Lower lobe of right lung (tissue), 2 donors: ENCODE measurements around the gene ATXN1. TPM values are rescaled to one million over a fixed set of nuclear protein-coding genes. Genes with fewer than 3 reads are reported as not detected.
"Not testable (repeated sequence)": the region's sequence is repeated elsewhere in the genome, so short reads cannot be mapped to it uniquely, and the experiment has no call there.

ENCODE experiments used
- ATAC-seq, 2 donors: fragments of 200-7000 bp; cut with Tn5 transposase; one replicate each; pipeline ENCODE4 v1.9.1; 2020 to 2022; ENCODE audit warnings: mild to moderate bottlenecking in 2 of 2, moderate library complexity in 2 of 2
- DNase-seq: peaks from one replicate; pipeline ENCODE4 v3.0.0-alpha.2; 2020
- H3K27ac ChIP-seq: fragments of 200-600 bp; one replicate; pipeline ENCODE4 v1.8.0; 2022
- H3K27me3 ChIP-seq: fragments of 200-600 bp; one replicate; pipeline ENCODE4 v1.8.0; 2022; ENCODE audit warnings: low read depth
- H3K36me3 ChIP-seq: fragments of 200-600 bp; one replicate; pipeline ENCODE4 v1.8.0; 2022; ENCODE audit warnings: mild to moderate bottlenecking
- H3K4me1 ChIP-seq: fragments of 200-600 bp; one replicate; pipeline ENCODE4 v1.8.0; 2022
- H3K4me3 ChIP-seq: fragments of 200-600 bp; one replicate; pipeline ENCODE4 v1.8.0; 2022; ENCODE audit warnings: mild to moderate bottlenecking
- H3K9me3 ChIP-seq: fragments of 200-600 bp; one replicate; pipeline ENCODE4 v1.8.0; 2022
- intact Hi-C: fragments of 100-400 bp; cut with DNase I; formaldehyde crosslinking; loops from one replicate; pipeline ENCODE4 v1.11.0; 2022
- total RNA-seq: library from RNA; stranded (reverse); fragmentation: NEBNext Ultra II Directional; extraction: Animal tissue kit (Norgen Biotek cat#: 25700); gene quantifications from one replicate; pipeline ENCODE4 v1.2.1, GENCODE V29; 2021
- TF ChIP-seq, protein P1 (sequence below): fragments of 200-600 bp; IDR thresholded peaks from one replicate; pipeline ENCODE4 v1.8.0; 2022; ENCODE audit warnings: antibody characterized with exemption, mild to moderate bottlenecking
- donor health status: DM: no; HTN: yes; CAD: no; lungs with severe emphysema.

ATXN1 gene
- total RNA-seq, 1 donor from 2014 or later: 75.9 TPM

DNA sequence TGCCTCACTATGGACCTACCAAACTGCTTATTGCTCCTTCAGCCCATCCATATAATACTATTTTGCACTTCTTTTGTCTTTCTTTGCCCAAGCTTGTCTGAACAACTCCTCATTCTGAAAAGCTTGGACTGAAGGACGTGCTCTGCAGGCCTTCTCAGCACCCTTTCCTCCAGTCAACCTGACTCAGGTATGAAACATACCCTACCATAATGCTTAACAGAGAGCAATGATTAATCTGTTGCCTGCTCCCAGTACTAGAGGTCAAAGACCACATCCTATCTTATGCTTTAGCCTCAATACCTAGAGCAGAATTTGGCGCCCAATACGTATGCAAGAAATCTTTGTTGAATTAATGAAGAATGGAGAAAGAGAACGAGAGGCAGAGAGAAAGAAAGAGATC lies 55.2 kb downstream of the ATXN1 start:
- H3K27me3 ChIP-seq: no peaks in the 10 kb centered on the region
- H3K4me3 ChIP-seq: no peak overlapping the region
- H3K4me1 ChIP-seq: peaks cover 34% of the 10 kb centered on the region
- TF ChIP-seq, protein P1, sequence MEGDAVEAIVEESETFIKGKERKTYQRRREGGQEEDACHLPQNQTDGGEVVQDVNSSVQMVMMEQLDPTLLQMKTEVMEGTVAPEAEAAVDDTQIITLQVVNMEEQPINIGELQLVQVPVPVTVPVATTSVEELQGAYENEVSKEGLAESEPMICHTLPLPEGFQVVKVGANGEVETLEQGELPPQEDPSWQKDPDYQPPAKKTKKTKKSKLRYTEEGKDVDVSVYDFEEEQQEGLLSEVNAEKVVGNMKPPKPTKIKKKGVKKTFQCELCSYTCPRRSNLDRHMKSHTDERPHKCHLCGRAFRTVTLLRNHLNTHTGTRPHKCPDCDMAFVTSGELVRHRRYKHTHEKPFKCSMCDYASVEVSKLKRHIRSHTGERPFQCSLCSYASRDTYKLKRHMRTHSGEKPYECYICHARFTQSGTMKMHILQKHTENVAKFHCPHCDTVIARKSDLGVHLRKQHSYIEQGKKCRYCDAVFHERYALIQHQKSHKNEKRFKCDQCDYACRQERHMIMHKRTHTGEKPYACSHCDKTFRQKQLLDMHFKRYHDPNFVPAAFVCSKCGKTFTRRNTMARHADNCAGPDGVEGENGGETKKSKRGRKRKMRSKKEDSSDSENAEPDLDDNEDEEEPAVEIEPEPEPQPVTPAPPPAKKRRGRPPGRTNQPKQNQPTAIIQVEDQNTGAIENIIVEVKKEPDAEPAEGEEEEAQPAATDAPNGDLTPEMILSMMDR: no peak
- ATAC-seq (no peak), DNase-seq (no peak)
- H3K9me3 ChIP-seq: no peaks in the 10 kb centered on the region
- no peaks in the 10 kb centered on the region for H3K36me3 ChIP-seq
- intact Hi-C loops: no loop called here
- peak overlapping the region; percentile 7 for H3K27ac ChIP-seq

DNA sequence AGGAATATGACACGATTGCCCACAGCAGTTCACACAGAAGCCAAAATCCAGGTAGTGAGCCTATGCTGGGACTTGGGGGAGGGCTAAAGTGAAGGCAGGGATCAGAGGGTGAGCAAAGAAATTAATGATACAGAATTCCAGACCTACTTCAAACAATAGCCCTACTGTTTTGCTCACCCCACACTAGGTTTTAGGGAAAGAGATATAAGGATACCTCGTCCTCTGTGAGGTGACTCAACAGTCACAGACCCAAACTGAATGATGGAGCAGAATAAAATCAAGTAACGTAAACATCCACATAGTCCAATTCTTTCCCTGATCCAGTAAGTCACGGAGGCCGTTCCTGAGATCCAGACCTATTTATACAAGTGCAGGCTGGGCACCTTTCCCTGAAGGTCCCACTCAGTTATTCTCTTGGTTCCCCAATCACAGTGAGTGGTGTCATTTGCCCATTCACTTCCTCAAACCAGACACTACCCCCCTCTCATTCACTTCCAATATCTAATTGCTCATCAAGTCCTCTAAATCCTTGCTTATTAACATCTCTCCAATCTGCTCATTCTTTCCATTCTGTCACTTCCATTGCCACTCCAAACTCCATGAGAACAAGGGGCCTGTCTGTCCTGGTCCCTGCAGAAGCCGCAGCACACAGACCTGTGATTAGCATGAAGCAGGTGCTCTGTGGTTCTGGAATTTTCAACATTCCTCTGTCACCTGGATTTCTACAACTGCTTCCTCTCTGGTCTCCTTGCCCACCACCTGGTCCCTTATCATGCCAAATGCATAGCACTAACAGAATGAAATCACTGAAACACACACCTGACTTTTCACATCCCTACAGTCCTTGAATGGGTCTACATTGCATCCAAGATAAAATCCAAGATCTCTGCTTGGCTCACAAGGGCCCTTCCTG lies 55.9 kb downstream of the ATXN1 start:
- intact Hi-C loops: no loop called here
- H3K27ac ChIP-seq: no peak overlapping the region
- no peaks in the 10 kb centered on the region for H3K27me3 ChIP-seq
- peaks cover 39% of the 10 kb centered on the region for H3K4me1 ChIP-seq
- no peaks in the 10 kb centered on the region for H3K36me3 ChIP-seq
- DNase-seq (no peak), ATAC-seq (peak; percentile 49)
- no peaks in the 10 kb centered on the region for H3K9me3 ChIP-seq
- H3K4me3 ChIP-seq: no peak overlapping the region
- TF ChIP-seq, protein P1: no peak

DNA sequence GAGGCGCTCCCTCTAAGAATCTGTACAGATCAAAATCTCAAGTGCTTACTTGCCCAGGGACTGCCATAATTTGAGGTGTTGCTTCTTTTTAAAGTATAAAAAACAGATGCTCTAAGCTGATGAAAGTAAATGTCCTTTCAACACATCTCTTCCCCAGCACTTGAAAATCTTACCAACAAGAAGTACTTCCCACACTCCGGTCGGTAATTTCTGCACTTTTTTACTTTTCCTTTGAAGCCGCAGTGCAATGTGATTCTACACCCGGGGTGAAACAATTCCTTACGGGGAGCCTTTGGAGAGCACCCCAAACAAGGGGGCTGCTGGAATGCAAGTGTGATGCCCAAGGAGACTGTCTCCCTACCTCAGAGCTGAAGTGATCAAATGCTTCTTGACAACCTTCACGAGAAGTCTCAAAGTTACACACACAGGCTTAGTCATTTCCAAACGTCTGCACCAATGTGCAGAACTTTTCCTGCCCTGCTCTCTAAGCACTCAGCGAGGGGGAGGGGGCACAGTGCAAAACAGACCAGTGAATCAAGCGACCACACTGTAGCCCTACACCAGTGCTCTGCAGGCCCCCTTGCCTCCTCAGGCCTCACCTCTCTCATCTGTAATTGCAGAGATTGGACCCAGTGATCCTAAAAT lies 56.7 kb downstream of the ATXN1 start:
- no peak overlapping the region for H3K4me3 ChIP-seq
- H3K27me3 ChIP-seq: no peaks in the 10 kb centered on the region
- DNase-seq: no peak
- H3K4me1 ChIP-seq: peaks cover 47% of the 10 kb centered on the region
- H3K9me3 ChIP-seq: no peaks in the 10 kb centered on the region
- H3K36me3 ChIP-seq: no peaks in the 10 kb centered on the region
- intact Hi-C loops: no loop called here
- H3K27ac ChIP-seq: no peak overlapping the region
- TF ChIP-seq, protein P1: no peak
- ATAC-seq: peak; percentile 49 to 64

DNA sequence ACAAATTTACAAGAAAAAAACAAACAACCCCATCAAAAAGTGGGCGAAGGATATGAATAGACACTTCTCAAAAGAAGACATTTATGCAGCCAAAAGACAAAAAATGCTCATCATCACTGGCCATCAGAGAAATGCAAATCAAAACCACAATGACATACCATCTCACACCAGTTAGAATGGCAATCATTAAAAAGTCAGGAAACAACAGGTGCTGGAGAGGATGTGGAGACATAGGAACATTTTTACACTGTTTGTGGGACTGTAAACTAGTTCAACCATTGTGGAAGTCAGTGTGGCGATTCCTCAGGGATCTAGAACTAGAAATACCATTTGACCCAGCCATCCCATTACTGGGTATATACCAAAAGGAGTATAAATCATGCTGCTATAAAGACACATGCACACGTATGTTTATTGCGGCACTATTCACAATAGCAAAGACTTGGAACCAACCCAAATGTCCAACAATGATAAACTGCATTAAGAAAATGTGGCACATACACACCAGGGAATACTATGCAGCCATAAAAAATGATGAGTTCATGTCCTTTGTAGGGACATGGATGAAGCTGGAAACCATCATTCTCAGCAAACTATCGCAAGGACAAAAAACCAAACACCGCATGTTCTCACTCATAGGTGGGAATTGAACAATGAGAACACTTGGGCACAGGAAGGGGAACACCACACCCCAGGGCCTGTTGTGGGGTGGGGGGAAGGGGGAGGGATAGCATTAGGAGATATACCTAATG lies 58.5 kb downstream of the ATXN1 start:
- H3K4me3 ChIP-seq, H3K27me3 ChIP-seq, intact Hi-C loops, H3K36me3 ChIP-seq, ATAC-seq, DNase-seq, H3K27ac ChIP-seq, H3K9me3 ChIP-seq: not testable (repeated sequence)
- peaks cover 63% of the 10 kb centered on the region for H3K4me1 ChIP-seq

DNA sequence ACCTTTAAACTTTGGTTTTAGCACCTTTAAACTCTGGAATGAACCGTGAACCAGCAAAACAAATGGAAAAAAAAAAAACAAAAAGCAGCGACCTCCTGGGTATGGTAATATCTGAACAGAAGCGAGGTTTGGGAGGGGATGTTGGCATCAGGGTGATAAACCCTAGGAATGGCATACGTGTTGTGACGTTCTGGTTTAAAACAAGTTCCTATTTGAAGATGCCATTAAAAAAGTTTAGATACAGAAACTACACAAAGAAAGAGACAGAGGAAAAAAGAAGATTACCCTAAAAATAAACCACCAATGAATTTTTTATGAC lies 60.4 kb downstream of the ATXN1 start:
- Histone ChIP-seq H3K4me3 (peak overlapping the region; percentile 37), H3K4me1 (peaks cover 60% of the 10 kb centered on the region)
- TF ChIP-seq, protein P1: no peak

More for the DNA sequence above, 60.4 kb downstream of the ATXN1 start:
- intact Hi-C loops: no loop called here
- Histone ChIP-seq H3K27ac (peak overlapping the region; percentile 51), H3K36me3 (no peaks in the 10 kb centered on the region), H3K27me3 (no peaks in the 10 kb centered on the region), H3K9me3 (no peaks in the 10 kb centered on the region)
- ATAC-seq: no peak
- DNase-seq: no peak
